GM19025 (cell line): Measurements from ENCODE around the gene LRRN4.
"Not testable (repeated sequence)": the region's sequence is repeated elsewhere in the genome, so short reads cannot be mapped to it uniquely, and the experiment has no call there.

Source experiments
- ATAC-seq: cut with Tn5 transposase; IDR thresholded peaks from one replicate; pipeline ENCODE4 v1.9.1; 2021; ENCODE audit warnings: mild to moderate bottlenecking, low read depth, moderate library complexity; ENCODE audit not compliant: unreplicated experiment

Gene LRRN4

DNA sequence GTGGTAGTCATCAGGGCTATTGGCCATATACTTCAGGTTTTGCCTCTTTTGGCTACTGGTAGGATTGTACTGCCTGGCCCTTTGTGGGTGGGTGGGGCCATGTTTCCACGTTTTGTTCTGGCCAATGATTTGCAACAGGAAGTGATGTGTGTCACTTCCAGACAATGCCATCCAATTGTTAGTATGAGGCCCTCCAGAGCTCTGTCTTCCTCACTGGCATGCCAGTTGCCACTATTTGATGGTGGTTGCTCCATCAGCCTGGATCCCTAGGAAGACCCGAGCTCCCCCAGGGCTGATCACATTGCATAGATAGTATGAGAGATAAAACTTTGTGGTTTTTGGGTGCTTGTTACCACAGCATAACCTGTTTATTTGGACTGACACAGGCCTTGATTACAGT is 7.7 kb upstream of the LRRN4 start:
- ATAC-seq, result no peak

GRCh38 chr20:6060213-6060612 is 6.4 kb upstream of the LRRN4 start:
- no peak for ATAC-seq

DNA sequence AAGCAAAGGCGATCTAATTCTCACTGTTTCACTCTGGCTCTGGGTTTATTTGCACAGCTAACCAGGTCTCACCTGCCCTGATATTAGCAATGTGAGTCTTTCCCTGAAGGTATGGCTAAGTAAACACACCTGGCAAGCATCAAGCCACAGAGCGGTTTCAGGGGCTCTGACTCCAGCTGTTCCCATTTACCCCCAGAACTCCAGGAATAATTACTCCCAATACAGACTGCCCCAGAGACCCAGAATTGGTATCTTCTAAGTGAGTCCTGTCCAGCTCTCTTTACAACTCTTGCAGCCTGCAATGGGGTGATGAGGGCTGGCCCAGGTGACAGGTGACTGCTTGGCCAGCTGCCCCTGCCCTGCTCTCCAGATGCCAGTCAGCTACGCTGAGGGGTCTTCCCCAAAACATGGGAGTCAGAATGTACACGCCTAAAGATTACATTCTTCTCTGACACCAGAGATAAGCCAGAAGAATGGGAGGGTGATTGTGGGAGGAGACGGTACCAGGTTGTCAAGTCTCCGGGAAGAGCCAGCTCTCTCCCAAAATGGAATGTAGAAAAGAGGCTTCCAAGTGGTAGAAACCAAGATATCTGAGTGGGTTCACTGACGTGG is 4.9 kb upstream of the LRRN4 start:
- no peak for ATAC-seq

DNA sequence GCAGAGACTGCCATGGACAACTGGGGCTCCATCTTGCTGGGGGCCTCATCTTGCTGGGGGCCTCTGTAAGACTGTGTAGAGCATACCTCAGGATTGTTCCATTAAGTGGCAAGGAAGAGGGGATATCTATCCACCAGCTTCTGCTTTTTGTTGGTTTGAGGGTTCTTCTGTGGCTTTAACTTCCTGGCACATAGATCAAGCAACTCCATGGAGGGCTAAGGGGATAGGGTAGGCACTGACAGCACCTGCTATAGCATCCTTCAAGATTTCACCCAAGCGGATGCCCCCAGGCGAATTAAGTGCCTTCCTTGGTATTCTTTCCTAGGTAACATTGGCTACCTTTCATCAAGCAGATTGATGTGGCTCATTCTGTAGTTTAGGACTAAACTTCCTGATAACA is 3.8 kb upstream of the LRRN4 start:
- no peak for ATAC-seq

- no peak for ATAC-seq
Observed at GRCh38 chr20:6057139-6057538, 3.3 kb upstream of the LRRN4 start.

DNA sequence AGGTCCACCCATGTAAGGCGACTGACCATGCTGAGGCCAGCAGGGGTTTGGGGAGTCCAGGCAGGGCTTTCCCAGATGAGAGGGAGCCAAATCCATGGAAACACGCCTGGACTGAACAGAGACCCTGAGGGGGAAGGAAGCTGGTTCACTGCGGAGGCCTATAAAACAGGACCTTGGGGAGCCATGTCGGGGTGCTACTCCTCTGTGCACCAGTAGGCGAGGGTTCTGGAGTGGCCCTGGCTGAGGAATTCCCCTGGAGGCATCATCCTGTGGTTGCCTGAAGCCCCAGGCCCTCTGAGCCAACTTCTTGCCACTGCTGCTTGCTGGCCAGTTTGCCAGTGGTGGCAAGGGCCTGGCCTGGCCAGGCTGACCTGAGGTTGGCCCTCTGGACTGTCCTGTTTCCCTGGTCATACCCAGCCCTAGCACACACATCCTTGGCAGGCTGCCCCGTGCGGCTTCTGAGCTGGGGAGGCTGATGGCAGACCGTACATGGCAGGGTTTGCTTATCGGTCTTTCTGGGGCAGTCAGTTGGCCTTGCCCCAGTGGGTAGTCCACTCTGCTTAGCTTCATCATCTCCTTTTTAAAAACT is 2.2 kb upstream of the LRRN4 start:
- no peak for ATAC-seq

- no peak for ATAC-seq
Observed at GRCh38 chr20:6055161-6055783, 1.4 kb upstream of the LRRN4 start.

GRCh38 chr20:6054689-6055051 is 810 bp upstream of the LRRN4 start:
- not testable (repeated sequence) for ATAC-seq

DNA sequence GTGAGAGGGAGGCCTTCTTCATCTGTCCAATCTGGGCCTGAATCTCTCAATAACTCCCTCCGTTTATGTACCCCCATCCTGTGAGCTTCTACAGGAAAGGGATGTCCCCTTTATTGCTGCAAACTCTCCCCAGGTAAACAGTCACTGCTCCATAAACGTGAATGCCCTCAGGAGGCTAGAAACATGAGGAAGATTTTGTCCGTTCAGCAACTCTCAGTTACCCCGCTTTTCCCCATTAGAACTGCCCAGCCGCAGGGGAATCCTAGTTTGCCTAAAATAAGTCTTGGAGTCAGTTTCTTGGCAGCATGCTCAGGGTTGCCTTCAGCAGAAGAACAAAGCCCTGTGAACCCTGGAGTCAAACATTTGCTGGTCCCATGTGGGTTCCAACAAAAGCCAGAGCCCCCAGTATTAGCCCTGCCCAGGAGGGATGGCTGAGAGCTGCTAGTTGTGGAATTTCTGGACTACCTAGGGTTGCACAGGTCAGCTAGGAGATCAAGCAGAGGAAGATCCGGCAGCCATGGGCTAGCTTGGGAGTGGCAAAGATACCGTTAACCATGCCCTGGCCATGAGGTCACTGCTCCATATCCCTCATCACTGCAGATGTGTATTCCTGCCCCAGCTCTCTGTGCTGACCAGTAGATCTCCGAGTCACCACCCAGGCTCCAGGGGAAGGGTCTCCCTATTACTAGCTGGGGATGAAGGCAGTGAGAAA is 640 bp downstream of the LRRN4 start:
- no peak for ATAC-seq

- no peak for ATAC-seq
Observed at GRCh38 chr20:6051505-6051904, 2.4 kb downstream of the LRRN4 start.

- no peak for ATAC-seq
Observed at GRCh38 chr20:6048391-6048790, 5.5 kb downstream of the LRRN4 start.

DNA sequence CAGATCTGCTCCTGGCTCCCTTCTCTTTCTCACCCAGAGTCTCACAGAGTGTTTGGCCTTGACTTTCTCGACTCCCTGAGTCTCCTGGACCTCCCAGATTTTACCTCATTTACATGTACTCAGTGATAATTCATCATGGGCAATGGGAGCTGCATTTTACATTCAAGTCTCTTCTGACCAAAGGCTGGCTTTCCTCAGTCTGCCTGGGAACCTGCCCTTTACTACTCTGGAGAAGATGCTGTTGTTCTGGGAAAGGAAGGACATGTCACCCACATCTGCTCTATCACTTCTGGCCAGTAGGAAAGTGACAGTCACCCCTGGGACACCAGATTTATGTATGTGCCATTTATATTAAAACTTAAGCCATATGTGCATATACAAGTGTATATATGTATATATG is 7.4 kb downstream of the LRRN4 start:
- no peak for ATAC-seq

- ATAC-seq, result no peak
Observed at GRCh38 chr20:6045566-6045965, 8.3 kb downstream of the LRRN4 start.

GRCh38 chr20:6044115-6044514 is 9.7 kb downstream of the LRRN4 start:
- ATAC-seq, result no peak

DNA sequence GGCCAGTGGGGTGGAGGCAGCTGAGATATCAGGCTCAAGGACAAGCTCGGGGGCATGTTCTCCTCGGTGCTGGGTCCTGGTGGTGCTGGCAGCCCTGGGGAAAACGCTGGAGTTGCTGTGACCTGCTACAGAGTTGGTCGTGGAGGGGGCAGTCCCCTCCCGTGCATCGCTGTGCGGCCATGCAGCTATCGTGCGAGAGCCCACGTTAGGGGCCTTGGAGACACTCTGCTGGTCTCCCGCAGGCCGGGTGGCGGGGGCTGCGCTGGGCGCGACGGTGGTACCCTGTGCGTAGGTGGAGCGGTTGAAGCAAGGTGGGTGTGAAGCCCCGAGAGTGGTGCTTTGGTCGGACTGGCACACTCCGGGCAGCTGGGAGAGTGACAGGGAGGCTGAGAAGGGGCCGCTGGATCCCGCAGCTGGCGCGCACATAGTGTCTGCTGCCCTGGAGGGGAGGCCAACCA is 12.0 kb downstream of the LRRN4 start:
- no peak for ATAC-seq

DNA sequence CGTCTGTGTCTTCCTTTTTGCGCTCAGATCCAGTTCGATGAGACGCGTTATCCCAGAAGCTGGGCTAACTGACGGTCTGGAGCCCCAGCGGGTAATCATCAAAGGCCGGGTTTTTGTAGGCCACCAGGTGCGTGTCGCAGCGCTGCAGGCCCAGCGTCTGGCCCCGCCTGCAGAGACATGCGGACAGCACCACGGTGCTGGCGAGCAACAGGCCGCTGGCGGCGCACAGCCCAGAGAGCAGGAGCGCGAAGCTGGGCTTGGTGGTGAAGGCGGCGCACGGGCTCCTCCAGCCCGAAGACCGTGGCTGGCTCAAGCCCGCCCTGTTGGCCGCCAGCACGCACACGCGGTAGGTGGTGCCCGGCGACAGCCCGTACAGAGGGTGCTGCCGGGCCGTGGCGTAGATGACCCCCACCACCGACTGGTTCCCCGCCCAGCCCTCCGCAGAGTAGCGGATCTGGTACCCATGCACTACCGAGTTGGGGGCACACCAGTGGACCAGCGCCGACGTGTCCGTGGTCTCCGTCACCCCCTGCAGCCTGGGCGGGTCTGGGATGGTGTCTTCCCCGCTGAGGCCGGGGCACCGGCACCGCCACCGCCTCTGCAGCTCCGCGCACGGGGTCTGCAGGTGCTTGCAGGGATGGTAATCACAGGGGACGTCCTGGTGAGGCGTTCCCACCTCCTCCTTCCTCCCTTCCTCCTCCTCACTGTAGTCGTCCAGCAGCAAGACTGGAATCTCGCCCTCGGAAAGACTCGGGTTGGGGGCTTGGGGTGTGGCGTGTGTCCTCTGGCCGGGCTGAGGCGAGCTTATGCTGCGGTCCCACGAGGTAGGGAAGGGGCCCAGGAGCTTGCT is 12.7 kb downstream of the LRRN4 start:
- no peak for ATAC-seq

GRCh38 chr20:6040540-6040939 is 13.3 kb downstream of the LRRN4 start:
- no peak for ATAC-seq

- ATAC-seq, result no peak
Observed at GRCh38 chr20:6039766-6040165, 14.1 kb downstream of the LRRN4 start.

DNA sequence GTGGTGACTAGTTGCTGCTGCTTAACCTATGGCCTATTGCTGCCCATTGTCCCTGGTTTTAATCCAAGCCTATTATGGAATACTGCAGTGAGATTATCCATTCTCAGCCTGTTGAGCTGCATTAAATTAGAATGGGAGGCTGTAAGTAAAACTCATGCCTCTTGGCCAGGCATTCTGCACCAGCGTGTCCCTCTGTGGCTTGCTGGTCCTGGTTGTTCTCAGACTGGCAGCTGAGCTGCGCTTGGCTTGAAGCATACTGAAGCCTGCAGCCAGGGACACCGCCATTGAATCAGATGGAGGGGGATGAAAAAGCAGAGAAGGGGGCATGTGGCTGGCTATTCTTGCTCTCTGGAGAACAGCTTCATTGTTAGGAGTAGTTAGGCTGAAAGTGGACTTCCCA is 15.6 kb downstream of the LRRN4 start:
- ATAC-seq, result no peak

DNA sequence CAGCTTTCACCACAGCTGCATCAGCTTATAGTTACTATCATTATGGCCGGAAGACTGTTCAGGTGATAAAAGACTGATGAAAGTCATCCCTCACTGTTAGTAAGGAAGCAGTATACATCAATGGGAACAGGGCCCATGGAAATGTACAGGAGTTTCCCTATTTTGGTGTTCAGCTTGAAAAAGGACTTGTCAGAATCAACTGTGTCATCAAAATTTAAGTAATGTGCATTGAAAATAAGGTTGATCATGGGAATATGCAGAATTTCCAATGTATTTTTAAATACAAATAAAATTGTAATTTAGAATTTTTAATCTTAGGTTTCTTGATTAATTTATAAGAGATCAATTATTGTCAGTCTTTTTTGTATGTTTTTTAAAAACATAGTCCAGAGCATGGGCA is 16.8 kb downstream of the LRRN4 start:
- no peak for ATAC-seq

DNA sequence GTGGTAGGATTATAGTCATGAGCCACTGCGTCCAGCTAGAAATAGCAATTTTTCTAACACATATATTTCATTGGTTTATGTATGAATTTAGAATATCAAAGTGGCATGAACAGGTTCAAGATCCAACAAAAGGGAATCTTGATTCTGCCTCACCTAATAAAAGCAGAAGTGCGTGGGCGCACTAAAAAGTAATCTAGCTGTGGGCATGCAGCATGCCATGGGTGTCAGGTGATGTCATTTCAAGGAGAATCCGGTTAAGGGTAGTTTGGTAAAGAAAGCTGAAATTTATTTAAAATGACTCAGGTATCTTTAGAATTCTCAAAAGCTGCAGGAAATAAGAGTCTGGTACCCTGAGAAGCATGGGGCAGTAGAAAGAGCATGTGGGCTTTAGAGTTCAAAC is 17.6 kb downstream of the LRRN4 start:
- ATAC-seq, result no peak
